Liver (tissue), 9 donors: ENCODE results near the gene SH3PXD2A. TPM values are rescaled to one million over a fixed set of nuclear protein-coding genes. Genes with fewer than 3 reads are reported as not detected.

ENCODE experiments used
- DNase-seq: peaks from one replicate; pipeline ENCODE4 v3.0.0-alpha.2; 2017; ENCODE audit warnings: low spot score
- H3K27ac ChIP-seq, 2 donors: one replicate each; pipeline ENCODE4 v1.7.0; 2013; ENCODE audit warnings: inconsistent platforms in 2 of 2, low read length in 2 of 2, control low read depth in 1 of 2, low read depth in 1 of 2, mild to moderate bottlenecking in 1 of 2
- H3K27me3 ChIP-seq, 4 donors: one replicate each; pipeline versions ENCODE4 v1.6.1 to v1.7.0; 2013; ENCODE audit warnings: low read length in 3 of 4, inconsistent platforms in 1 of 4, mild to moderate bottlenecking in 1 of 4, moderate library complexity in 1 of 4; ENCODE audit not compliant: control insufficient read depth in 4 of 4, insufficient read depth in 4 of 4
- H3K36me3 ChIP-seq, 4 donors: one replicate each; pipeline versions ENCODE4 v1.6.1 to v1.7.0; 2013; ENCODE audit warnings: low read length in 3 of 4, mild to moderate bottlenecking in 3 of 4, low read depth in 1 of 4, moderate library complexity in 1 of 4; ENCODE audit not compliant: control insufficient read depth in 4 of 4, insufficient read depth in 3 of 4
- H3K4me1 ChIP-seq, 4 donors: one replicate each; pipeline versions ENCODE4 v1.6.1 to v1.7.0; 2013; ENCODE audit warnings: low read length in 3 of 4, mild to moderate bottlenecking in 3 of 4, moderate library complexity in 1 of 4; ENCODE audit not compliant: control insufficient read depth in 4 of 4, insufficient read depth in 4 of 4
- H3K4me3 ChIP-seq, 3 donors: one replicate each; pipeline versions ENCODE4 v1.6.1 to v1.7.0; 2013; ENCODE audit warnings: low read length in 3 of 3, control low read depth in 1 of 3, low read depth in 1 of 3, mild to moderate bottlenecking in 1 of 3
- H3K9ac ChIP-seq, 2 donors: one replicate each; pipeline ENCODE4 v1.7.0; 2013; ENCODE audit warnings: low read length in 2 of 2, mild to moderate bottlenecking in 2 of 2, moderate library complexity in 2 of 2, control low read depth in 1 of 2, low read depth in 1 of 2
- H3K9me3 ChIP-seq, 4 donors: one replicate each; pipeline versions ENCODE4 v1.6.1 to v1.7.0; 2013; ENCODE audit warnings: low read length in 3 of 4; ENCODE audit not compliant: control insufficient read depth in 4 of 4
- EGR1 ChIP-seq, 2 donors: IDR thresholded peaks; 2 replicates each; pipeline ENCODE4 v1.6.1; 2016 to 2018; ENCODE audit warnings: antibody characterized with exemption in 2 of 2, low read depth in 2 of 2
- FOXA1 ChIP-seq: IDR thresholded peaks from 2 replicates; pipeline ENCODE4 v1.6.1; 2016; ENCODE audit warnings: antibody characterized with exemption
- FOXA2 ChIP-seq: IDR thresholded peaks from 2 replicates; pipeline ENCODE4 v1.6.1; 2016; ENCODE audit warnings: antibody characterized with exemption
- GABPA ChIP-seq, 2 donors: IDR thresholded peaks in 1 of 2; conservative IDR thresholded peaks in 1 of 2; 2 replicates each; pipeline ENCODE4 v1.6.1; 2016; ENCODE audit warnings: antibody characterized with exemption in 2 of 2, mild to moderate bottlenecking in 1 of 2, moderate library complexity in 1 of 2
- HNF4A ChIP-seq, 2 donors: conservative IDR thresholded peaks; 2 replicates each; pipeline ENCODE4 v1.6.1; 2016; ENCODE audit warnings: antibody characterized with exemption in 2 of 2, mild to moderate bottlenecking in 2 of 2
- HNF4G ChIP-seq: IDR thresholded peaks from 2 replicates; pipeline ENCODE4 v1.6.1; 2016; ENCODE audit warnings: antibody characterized with exemption
- JUND ChIP-seq, 2 donors: IDR thresholded peaks; 2 replicates each; pipeline ENCODE4 v1.6.1; 2016; ENCODE audit warnings: antibody characterized with exemption in 2 of 2
- RAD21 ChIP-seq, 2 donors: IDR thresholded peaks; 2 replicates each; pipeline ENCODE4 v1.6.1; 2016; ENCODE audit warnings: antibody characterized with exemption in 2 of 2, mild to moderate bottlenecking in 2 of 2
- RXRA ChIP-seq, 2 donors: IDR thresholded peaks; 2 replicates each; pipeline ENCODE4 v1.6.1; 2017 to 2018; ENCODE audit warnings: antibody characterized with exemption in 2 of 2, mild to moderate bottlenecking in 1 of 2
- SP1 ChIP-seq: IDR thresholded peaks from 2 replicates; pipeline ENCODE4 v1.6.1; 2018; ENCODE audit warnings: antibody characterized with exemption, mild to moderate bottlenecking
- TAF1 ChIP-seq: conservative IDR thresholded peaks from 2 replicates; pipeline ENCODE4 v1.6.1; 2016; ENCODE audit warnings: antibody characterized with exemption, mild to moderate bottlenecking
- YY1 ChIP-seq: IDR thresholded peaks from 2 replicates; pipeline ENCODE4 v1.6.1; 2016; ENCODE audit warnings: antibody characterized with exemption, mild to moderate bottlenecking
- WGBS: extraction: QIAGEN DNeasy Blood & Tissue Kit; methylation state at CpG from one replicate; pipeline ENCODE4 v1.1.7; 2013; 5-methylcytosine and 5-hydroxymethylcytosine counted together
- polyA plus RNA-seq, 2 donors: library from polyadenylated mRNA; stranded (reverse) in 1 of 2; unstranded in 1 of 2; fragments of 200-250 nt in 1 of 2; fragments of >200 nt in 1 of 2; fragmentation: Nextera tagmentation in 1 of 2; extraction: Ambion mirVana in 1 of 2; gene quantifications; one replicate each; pipeline versions ENCODE4 v1.2.1 to v1.2.3, GENCODE V29; 2013 to 2015
- total RNA-seq, 2 donors: library from RNA; depleted of rRNA; stranded (reverse); fragments of >200 nt; gene quantifications; one replicate each; pipeline ENCODE4 v1.2.3, GENCODE V29; 2014
- TF ChIP-seq, protein P1 (sequence below): IDR thresholded peaks from 2 replicates; pipeline ENCODE4 v1.6.1; 2016; ENCODE audit warnings: antibody characterized with exemption
- TF ChIP-seq, protein P2 (sequence below): IDR thresholded peaks from 2 replicates; pipeline ENCODE4 v1.6.1; 2016; ENCODE audit warnings: antibody characterized with exemption
- TF ChIP-seq, protein P3 (sequence below): fragments of 150-350 bp; IDR thresholded peaks from 2 replicates; pipeline ENCODE4 v1.5.1; 2017; ENCODE audit warnings: improper control_type of control experiment, low read depth, low read length; ENCODE audit not compliant: missing input control
- donor health status: healthy.
- donor health status: healthy.
- donor health status: healthy.
- donor health status: healthy.
- donor health status: healthy.

Gene SH3PXD2A
- total and polyA plus RNA-seq, 4 donors, result 0.82 to 5.5 (median 3.9) TPM

DNA sequence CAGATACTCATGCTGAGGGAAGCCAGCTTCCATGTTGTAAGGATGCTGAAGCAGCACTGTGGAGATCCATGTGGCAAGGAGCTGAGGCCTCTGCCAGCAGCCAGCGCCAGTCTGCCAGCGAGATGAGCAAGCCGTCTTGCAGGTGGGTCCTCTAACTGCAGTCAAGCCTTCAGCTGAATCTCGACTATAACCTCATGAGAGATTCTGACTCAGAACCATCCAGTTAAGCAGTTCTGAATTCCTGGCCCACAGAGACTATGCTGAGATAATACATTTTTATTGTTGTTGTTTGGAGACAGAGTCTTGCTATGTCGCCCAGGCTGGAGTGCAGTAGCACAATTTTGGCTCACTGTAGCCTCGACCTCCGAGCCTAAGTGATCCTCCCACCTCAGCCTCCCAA, 105.6 kb downstream of the SH3PXD2A start:
- Histone ChIP-seq H3K4me1 (no peaks in the 10 kb centered on the region), H3K9me3 (no peaks in the 10 kb centered on the region), H3K9ac (no peak overlapping the region), H3K27ac (no peak overlapping the region), H3K27me3 (no peaks in the 10 kb centered on the region), H3K36me3 (no peaks in the 10 kb centered on the region), H3K4me3 (no peak overlapping the region)
- no peak for DNase-seq
- WGBS, result 97% methylated on average over 7 of the region's 7 CpGs
- TF ChIP-seq SP1, result no peak
- TF ChIP-seq, protein P1, sequence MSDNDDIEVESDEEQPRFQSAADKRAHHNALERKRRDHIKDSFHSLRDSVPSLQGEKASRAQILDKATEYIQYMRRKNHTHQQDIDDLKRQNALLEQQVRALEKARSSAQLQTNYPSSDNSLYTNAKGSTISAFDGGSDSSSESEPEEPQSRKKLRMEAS, result no peak
- no peak for TF ChIP-seq EGR1 (IDR thresholded peaks at IDR 0.05; ENCODE audit: low read depth in 2 of 2)
- TF ChIP-seq JUND (IDR thresholded peaks at IDR 0.05), result no peak
- no peak for TF ChIP-seq FOXA1
- TF ChIP-seq TAF1, result no peak
- TF ChIP-seq YY1, result no peak
- TF ChIP-seq GABPA (IDR thresholded peaks at IDR 0.05 in 1 of 2, conservative IDR thresholded peaks at IDR 0.05 in 1 of 2), result no peak
- TF ChIP-seq, protein P2, sequence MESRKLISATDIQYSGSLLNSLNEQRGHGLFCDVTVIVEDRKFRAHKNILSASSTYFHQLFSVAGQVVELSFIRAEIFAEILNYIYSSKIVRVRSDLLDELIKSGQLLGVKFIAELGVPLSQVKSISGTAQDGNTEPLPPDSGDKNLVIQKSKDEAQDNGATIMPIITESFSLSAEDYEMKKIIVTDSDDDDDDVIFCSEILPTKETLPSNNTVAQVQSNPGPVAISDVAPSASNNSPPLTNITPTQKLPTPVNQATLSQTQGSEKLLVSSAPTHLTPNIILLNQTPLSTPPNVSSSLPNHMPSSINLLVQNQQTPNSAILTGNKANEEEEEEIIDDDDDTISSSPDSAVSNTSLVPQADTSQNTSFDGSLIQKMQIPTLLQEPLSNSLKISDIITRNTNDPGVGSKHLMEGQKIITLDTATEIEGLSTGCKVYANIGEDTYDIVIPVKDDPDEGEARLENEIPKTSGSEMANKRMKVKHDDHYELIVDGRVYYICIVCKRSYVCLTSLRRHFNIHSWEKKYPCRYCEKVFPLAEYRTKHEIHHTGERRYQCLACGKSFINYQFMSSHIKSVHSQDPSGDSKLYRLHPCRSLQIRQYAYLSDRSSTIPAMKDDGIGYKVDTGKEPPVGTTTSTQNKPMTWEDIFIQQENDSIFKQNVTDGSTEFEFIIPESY, result no peak
- no peak for TF ChIP-seq FOXA2
- TF ChIP-seq, protein P3, sequence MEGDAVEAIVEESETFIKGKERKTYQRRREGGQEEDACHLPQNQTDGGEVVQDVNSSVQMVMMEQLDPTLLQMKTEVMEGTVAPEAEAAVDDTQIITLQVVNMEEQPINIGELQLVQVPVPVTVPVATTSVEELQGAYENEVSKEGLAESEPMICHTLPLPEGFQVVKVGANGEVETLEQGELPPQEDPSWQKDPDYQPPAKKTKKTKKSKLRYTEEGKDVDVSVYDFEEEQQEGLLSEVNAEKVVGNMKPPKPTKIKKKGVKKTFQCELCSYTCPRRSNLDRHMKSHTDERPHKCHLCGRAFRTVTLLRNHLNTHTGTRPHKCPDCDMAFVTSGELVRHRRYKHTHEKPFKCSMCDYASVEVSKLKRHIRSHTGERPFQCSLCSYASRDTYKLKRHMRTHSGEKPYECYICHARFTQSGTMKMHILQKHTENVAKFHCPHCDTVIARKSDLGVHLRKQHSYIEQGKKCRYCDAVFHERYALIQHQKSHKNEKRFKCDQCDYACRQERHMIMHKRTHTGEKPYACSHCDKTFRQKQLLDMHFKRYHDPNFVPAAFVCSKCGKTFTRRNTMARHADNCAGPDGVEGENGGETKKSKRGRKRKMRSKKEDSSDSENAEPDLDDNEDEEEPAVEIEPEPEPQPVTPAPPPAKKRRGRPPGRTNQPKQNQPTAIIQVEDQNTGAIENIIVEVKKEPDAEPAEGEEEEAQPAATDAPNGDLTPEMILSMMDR, result no peak

DNA sequence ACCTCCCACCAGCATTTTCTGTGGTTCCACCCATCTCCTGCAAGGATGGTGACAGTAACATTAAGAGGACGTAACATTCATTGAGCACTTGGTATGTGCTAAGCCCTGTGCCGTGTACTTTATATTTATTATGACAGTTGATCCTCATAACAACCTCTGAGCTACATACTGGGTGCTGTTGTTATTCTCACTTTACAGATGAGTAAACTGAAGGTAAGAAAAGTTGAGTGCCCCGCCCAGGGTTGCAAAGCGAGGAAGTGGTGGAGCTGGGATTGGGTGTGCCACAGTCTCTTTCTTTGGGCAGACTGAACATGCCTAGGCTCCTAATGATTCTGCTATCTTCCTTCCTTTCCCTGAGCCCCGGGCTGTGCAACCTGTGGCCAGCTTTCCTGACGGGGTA, 107.4 kb downstream of the SH3PXD2A start:
- H3K27ac ChIP-seq, result no peak overlapping the region
- no peaks in the 10 kb centered on the region for H3K27me3 ChIP-seq
- H3K9me3 ChIP-seq, result no peaks in the 10 kb centered on the region
- WGBS, result 86% methylated on average over 6 of the region's 6 CpGs
- DNase-seq, result no peak
- H3K9ac ChIP-seq, result no peak overlapping the region
- no peaks in the 10 kb centered on the region for H3K4me1 ChIP-seq
- H3K4me3 ChIP-seq, result no peak overlapping the region
- no peaks in the 10 kb centered on the region for H3K36me3 ChIP-seq
- TF ChIP-seq, protein P1, result no peak
- TF ChIP-seq YY1 (no peak), GABPA (IDR thresholded peaks at IDR 0.05 in 1 of 2, conservative IDR thresholded peaks at IDR 0.05 in 1 of 2) (no peak), HNF4A (conservative IDR thresholded peaks at IDR 0.05) (no peak), FOXA2 (no peak), RAD21 (IDR thresholded peaks at IDR 0.05) (no peak), JUND (IDR thresholded peaks at IDR 0.05) (no peak), HNF4G (no peak), EGR1 (IDR thresholded peaks at IDR 0.05; ENCODE audit: low read depth in 2 of 2) (no peak), RXRA (IDR thresholded peaks at IDR 0.05) (no peak), SP1 (no peak)
- TF ChIP-seq, protein P2, result no peak
